GM20431 (cell line): Measurements from ENCODE around the gene PNPLA7.
"Not testable (repeated sequence)": the region's sequence is repeated elsewhere in the genome, so short reads cannot be mapped to it uniquely, and the experiment has no call there.

Experiments used
- in situ Hi-C: fragments of 300-500 bp; cut with MseI, MboI; formaldehyde crosslinking; loops from one replicate; pipeline ENCODE4 v1.15.0; 2020; ENCODE audit warnings: low sequenced_read_pairs; ENCODE audit not compliant: unreplicated experiment

The PNPLA7 gene

GRCh38 chr9:137410236-137410890 lies 139.8 kb downstream of the PNPLA7 start:
- in situ Hi-C loops: not testable (repeated sequence)
